Measurements from ENCODE around the gene KLF9.
A peak's percentile ranks its signal among the peaks of the same experiment; 100 is the strongest.

Gene KLF9

DNA sequence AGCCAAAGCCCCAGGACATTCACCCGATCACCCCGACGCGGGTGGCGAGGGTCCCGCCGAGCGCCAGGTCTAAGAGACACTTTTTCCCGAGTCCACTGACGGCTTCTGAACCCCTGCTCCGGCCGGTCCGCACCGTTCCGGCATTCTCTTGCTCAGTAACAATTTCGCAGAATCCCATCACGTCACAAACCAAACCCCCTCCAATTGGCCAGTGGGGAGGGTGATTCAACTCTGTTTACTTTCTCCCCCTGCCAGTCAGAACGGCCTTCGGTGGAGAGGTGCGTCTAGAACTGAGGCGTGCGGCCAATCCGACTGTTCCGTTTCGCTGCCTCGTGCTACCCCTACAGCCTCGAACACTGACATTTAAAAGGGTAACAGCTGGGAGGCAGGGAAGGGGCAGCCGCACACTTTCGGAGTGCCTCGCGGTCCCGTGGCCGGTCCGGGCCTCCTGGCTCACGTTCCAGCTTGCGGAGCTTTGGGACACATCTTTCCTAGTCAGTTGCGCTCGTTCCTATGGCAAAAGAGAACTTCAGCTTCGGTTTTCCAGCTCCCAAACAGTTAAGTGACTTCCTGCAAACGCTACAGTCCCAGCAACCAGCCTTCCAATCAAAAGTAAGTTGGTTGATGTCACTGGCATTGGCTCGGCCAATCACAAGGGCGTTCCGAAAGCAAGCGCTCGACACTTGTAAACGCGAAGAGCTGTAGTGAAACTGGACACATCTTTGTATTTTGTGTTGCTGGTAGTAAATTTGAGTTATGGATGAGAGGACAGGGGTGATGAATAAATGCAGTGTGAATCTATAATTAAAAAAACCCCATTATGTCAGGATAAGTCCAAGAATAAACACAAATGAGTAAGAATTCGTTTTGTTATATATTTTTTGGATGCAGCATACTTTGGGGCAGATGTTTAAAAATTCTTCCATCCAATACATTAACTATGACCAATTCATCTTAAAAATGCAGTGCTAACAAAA, at the start of gene KLF9:
KLF9 (minus strand) TSS at position 859 of the 977 bp plus-strand sequence. CDS start 1,294 bp downstream, outside the sequence.
- DNase-seq (ENCODE audit: low spot score), result peak; percentile 95

- no peak for DNase-seq (ENCODE audit: low spot score)
Measured at GRCh38 chr9:70463877-70464276, 49.4 kb upstream of the KLF9 start.

DNA sequence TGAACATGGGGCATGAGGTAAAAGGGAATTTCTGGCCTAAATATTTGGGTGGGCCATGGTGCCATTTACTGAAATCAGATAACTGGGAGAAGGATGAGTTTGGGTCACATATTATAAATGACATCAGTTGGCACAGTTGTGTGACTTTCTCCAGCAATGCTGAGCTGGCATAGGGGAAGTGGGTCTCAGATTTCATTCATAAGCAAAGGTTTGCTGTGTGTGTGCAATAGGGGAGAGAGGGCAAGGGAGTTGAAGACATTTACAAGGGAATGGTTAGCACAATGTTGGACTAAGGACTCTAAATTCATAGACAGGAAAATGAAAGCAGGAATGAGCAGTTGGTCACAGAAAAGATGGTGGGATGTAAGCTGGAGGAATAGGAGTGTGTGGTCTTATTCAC, 47.8 kb upstream of the KLF9 start:
- no peak for DNase-seq (ENCODE audit: low spot score)

- no peak for DNase-seq (ENCODE audit: low spot score)
Measured at GRCh38 chr9:70457235-70457634, 42.8 kb upstream of the KLF9 start.

- DNase-seq (ENCODE audit: low spot score), result no peak
Measured at GRCh38 chr9:70455993-70456704, 41.7 kb upstream of the KLF9 start.

GRCh38 chr9:70452365-70452764, 37.9 kb upstream of the KLF9 start:
- DNase-seq (ENCODE audit: low spot score), result no peak

DNA sequence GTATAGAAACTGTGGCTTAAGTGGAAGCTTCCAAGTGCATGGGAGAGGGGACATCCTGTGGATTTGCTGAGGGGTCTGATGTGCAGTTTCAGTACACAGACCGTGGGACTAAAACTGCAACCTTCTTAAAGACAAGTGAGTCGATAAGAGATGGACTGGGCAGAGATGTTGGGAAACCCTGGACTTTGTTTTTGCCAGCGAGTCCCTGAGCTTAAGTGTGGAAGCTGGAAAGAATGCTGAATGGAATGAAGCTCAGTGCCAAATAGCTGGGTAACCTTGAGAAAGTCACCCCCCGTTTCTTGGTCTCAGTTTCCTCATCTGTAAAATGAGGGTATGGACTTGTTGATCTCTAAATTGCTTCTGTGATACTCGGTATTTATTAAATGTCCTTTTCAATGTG, 37.3 kb upstream of the KLF9 start:
- no peak for DNase-seq (ENCODE audit: low spot score)

DNA sequence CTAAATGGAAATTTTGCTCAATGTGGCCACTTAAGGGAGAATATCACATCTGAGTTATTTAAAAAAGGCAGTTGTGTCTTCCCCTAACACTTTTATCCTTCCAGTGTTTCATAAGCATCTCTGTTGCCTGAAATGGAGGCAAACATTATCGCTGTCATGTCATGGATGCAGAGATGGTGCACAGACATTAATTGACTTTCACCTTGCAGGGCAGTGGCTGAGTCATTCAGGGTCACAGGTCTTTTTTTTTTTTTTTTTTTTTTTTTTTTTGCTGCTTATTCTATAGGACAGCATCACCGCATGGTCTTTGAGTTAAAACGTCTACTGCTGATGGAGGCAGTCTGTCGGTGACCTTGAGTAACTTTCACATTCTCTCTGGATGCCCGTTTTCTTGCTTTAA, 36.3 kb upstream of the KLF9 start:
- no peak for DNase-seq (ENCODE audit: low spot score)

DNA sequence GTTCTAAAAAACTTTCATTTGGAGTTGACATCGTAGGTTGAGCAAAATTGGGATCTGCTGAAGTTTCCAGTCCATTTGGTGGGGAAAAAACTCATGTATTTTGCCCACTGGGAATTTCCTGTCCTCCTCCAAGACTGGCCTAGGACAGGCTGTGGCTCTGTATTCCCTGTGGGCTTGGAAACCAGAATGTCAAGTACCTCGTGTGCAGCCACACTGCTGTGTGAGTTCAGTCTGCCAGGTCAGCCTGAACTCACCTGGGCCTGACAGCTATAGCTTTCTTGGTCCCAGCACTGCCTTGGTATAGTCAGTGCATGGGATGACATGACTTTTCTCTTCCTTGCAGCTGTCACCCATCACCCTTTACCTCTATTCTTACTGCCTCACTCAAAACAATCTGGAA, 35.0 kb upstream of the KLF9 start:
- DNase-seq (ENCODE audit: low spot score), result no peak

GRCh38 chr9:70448919-70449318, 34.5 kb upstream of the KLF9 start:
- no peak for DNase-seq (ENCODE audit: low spot score)

DNA sequence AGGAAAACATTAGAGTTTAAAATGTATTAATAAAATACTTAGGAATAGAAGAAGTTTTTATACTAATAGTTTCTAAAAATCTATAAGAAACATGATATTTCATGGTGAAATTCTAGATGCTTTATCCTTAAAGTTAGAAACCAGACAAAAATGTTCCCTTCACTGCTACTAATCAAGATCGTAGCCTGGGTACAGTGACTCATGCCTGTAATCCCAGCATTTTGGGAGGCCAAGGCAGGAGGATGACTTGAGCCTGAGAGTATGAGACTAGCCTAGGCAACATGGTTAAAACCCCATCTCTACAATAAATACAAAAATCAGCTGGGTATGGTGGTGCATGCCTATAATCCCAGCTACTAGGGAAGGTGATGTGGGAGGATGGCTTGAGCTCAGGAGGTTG, 30.4 kb upstream of the KLF9 start:
- DNase-seq (ENCODE audit: low spot score), result no peak

DNA sequence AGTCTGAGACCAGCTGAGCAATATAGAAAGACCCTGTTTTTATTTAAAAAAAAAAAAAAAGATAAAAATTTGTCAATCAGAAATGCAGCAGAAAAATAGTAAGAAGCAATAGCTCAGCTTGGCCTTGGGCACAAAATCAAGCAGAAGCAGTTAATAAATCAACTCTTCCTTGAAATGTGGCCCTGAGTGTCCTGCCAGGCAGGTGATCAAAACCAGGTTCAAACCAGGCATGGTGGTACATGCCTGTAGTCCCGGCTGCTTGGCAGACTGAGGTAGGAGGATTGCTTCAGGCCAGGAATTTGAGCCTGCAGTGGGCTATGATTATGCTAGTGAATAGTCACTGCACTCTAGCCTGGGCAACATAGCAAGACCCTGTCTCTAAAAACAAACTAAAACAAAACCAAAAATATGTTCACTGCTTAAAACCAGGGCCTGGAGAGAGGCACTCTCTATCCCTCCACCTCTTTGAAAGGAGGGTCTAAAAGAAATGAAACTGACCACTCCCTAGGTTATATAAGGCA, 27.9 kb upstream of the KLF9 start:
- no peak for DNase-seq (ENCODE audit: low spot score)

- no peak for DNase-seq (ENCODE audit: low spot score)
Measured at GRCh38 chr9:70441622-70442021, 27.2 kb upstream of the KLF9 start.

DNA sequence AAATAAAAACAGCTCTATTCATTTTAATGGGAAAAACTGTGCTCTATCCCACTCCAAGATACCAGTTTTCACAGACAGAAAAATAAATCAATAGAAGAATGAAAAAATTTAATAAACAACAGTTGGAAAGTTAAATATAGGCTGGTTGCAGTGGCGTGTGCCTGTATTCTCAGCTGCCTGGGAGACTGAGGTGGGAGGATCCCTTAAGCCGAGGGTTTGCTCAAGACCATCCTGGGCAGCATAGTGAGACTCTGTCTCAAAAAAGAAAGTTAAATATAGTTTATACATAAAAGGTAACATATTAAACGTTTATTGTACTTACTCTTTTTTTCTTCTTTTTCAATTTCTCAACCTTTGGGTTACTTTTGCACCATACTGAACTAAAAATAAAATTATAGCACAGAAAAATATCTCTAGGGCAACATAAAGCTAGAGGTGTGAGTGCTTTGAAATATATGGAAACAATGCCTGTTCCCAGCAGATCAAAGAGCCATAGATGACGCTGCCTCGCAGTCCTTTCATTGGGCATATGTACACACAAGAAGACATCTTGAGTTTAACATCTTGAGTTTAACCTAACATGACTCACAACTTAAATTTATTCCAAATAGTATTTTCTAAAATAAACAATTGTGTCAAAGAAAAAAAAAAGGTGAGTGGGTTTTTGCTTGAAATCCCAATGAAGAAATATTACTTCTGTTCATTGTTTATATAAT, 25.7 kb upstream of the KLF9 start:
- no peak for DNase-seq (ENCODE audit: low spot score)

DNA sequence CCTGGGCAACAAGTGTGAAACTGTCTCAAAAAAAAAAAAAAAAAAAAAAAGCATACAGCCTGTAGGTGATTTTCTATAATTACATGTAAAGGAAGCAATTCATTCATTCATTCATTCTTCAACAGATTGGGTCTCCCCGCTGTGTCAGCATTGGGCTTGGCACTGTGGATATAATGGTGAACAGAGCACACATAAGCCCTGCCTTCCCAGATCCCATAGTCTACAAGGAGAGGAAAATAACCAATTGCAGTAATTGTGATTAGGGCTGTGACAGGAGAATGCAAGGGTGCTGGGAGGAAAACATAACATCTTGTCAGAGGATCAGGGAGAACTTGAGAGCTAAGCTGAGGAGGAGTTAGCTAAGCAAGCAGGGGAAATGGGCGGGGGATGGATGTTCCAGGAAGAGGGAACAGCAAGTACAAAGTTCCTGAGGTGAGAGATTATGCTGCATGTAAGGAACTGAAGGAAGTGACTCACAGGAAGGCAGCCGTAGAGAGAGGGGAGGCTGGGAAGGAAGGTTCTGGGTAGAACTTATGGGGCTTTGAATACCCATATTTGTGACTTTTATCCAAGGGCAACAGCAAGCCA, 24.0 kb upstream of the KLF9 start:
- DNase-seq (ENCODE audit: low spot score), result no peak

DNA sequence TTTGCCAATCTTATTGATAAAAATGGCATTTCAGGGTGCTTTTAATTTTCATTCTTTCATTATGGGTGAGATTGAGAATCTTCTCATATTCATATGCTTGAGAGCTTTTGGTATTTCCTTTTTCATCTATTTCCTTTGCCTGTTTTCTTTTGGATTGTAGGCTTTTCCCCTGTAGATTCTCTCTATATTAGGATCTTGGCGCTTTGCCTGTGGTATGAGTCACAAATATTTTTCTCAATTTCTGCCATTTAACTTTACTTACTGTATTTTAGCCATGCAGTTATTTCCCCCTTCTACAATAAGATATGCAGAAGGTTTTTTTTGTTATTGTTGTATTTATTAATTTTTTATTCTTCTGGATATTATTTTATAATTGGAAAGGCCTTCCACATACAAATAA, 21.5 kb upstream of the KLF9 start:
- peak; percentile 38 for DNase-seq (ENCODE audit: low spot score)

DNA sequence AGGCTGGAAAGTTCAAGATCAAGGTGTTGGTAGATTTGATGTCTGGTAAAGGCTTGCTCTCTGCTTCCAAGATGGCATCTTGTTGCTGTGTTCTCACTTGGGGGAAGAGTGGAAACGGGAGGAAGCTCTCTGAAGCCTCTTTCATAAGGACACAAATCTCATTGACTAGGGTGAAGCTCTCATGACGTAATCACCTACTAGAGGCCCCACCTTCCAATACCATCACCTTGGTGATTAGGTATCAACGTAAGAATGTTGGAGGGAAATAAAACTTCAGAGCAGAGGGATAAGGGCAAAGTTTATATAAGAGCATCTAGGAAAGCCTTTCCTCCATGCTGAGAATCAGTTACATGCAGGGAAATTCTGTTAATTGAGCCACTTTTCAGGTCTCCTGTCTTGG, 15.4 kb upstream of the KLF9 start:
- no peak for DNase-seq (ENCODE audit: low spot score)

DNA sequence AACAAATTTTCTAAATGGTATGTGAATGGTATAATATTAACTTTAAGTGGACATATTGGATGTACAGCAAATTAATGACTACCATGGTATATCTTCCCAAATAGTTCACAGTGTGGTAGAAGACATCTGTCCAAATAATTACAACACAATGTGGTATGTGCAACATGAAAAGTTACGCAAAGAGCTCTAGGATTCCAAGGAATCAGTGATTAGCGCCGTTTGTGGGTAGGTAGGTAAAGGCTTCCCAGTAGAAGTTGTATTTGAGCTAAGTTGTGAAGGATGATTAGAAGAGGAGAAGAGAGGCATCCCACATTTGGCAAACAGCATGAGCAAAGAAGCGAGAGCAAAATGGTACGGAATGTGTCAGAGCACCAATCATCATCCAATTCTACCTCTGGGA, 14.3 kb upstream of the KLF9 start:
- no peak for DNase-seq (ENCODE audit: low spot score)

GRCh38 chr9:70427161-70427945, 12.9 kb upstream of the KLF9 start:
- DNase-seq (ENCODE audit: low spot score), result no peak

DNA sequence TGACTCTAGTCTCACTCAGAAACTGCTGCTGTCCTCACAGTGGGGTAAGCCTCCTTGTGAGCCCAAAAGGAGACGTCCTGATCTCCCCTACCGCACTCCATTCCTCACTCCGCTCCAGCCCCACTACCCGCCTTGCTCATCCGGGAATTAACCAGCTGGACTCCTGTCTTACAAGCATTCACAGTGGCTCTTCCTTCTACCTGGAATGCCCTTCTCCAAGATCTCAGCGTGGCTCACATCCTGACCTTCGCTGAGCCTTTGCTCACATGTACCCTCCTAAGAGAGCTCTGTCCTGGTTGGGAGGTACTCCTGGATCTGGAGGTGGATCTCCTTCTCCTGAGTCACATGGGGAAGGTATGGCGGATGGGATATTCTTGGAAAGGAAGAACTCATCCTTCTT, 10.7 kb upstream of the KLF9 start:
- DNase-seq (ENCODE audit: low spot score), result no peak

DNA sequence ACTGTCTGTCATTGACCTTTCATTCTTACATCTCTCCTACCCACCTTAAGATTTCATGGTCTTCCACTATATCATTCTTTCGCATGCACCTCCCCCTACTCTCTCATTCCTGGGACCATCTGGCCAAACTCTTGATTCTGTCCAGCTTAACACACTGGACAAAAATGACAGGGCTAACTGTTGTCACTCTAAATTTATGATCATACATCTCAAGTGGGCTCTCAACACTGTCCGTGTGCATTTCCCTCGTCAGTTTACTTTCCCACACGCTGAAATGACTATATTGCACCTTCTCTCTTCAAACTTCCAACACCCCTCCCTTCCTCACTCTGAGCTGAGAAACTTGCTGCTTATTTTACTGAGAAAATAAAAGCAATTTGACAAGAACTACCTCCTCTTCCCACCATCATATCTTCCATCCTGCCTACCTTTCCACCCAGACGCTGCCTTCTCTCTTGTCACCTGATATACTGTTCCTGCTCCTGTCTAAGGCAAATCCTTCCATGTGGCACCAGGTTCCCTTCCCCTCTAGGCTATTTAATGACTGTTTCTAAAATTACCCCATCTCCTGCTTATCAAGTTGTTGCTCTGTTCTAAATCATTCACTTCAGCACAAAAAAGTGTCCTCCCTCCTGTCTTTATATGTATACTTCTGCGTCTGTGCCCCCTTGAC, 8.1 kb upstream of the KLF9 start:
- no peak for DNase-seq (ENCODE audit: low spot score)
